HG02642 (cell line): Measurements from ENCODE around the gene HIPK2.

ENCODE experiments used
- ATAC-seq: cut with Tn5 transposase; IDR thresholded peaks from one replicate; pipeline ENCODE4 v1.9.1; 2021; ENCODE audit warnings: mild to moderate bottlenecking; ENCODE audit not compliant: unreplicated experiment, poor library complexity

Gene HIPK2

GRCh38 chr7:139658908-139659675, 118.7 kb downstream of the HIPK2 start:
- no peak for ATAC-seq

- no peak for ATAC-seq
Measured at GRCh38 chr7:139658296-139658695, 119.5 kb downstream of the HIPK2 start.

DNA sequence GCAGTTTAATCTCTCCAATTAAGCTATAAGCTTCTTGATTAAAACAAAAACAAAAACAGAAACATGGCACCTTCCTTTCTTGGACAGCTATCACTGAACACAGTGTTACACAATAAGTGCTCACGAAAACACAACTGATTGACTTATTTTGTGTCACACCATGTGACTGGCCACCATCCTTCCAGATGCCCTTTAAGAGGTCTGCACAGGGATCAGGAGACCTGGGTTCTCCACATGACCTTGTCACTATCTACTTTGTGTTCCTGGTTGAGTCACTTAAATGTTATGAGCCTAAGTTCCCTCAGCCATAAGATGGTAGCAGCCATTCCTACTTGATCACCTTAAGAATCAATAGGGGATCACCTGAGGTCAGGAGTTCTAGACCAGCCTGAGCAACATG, 120.1 kb downstream of the HIPK2 start:
- no peak for ATAC-seq

DNA sequence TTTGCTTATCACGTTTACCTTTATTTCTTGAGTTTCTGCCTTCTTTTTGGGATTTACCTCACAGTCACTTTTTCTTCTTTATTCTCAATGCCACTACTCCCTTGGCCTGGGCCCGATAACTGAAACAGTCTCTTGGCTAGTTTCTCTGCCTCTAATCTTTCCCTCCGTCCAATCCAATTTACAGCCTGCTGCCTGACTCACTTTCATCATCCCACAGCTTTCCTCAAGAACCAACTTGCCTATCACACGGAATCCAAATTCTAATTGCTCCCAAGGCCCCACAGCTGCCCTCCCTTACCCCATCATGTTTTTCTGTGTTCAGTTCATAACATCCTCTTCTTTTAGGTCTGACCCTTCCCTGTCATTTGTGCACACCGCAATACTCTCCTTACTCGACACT, 121.4 kb downstream of the HIPK2 start:
- no peak for ATAC-seq

DNA sequence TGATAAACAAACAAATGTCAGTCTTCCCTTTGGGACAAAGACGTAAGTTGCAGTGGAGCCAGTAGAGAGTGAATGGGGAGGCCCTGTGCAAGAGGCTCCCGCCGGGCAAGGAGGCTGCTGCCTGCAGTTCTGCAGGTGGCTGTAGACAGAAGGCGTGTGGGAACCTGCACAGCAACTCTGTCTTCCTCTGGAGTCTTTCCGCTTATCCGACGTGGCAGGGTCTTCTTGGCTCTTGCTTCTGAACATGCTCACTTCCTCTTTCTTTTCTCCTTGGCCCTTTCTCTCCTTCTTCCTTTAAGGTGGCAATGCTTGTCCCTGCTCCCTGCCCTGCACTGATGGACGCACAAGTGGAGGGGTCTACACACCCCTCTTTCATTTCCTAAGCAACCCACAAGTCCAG, 122.5 kb downstream of the HIPK2 start:
- ATAC-seq, result no peak

GRCh38 chr7:139654276-139655181, 123.3 kb downstream of the HIPK2 start:
- ATAC-seq, result no peak

DNA sequence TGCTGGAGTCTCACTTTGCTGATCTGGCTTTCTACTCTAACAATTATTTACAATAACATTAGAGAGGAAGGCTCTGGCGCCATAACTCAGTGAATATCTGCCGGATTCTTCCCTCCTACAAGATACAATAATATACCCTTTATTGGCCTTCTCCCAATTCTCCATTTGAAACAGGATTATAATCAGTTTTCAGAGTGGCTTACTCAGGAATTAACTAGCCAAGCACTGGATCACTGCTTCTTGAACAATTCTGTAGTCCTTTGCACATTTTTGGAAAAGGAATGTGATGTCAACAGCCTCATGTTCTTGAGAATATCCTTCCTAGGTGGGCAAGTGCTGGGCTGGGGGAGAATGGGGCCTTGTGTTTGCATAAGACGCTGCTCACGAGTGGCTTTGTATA, 125.9 kb downstream of the HIPK2 start:
- no peak for ATAC-seq

DNA sequence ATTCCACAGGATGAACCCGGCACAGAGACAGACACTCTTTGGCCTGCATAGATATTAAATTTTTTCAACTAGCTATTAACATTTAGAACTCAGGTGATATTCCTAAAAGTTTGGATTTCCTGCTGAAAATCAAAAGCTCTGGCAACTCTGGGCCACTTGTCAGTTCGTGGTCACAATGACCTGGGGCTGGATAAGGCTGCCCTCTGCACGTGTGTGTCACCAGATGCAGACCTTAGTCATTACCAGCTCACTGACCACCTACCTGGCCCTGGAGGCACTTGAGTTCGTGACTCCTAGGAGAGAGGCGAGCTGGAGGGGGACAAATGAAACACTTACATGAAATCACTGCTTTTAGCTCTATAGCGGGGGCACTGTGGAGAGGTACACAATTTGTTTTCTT, 126.5 kb downstream of the HIPK2 start:
- ATAC-seq, result no peak

- no peak for ATAC-seq
Measured at GRCh38 chr7:139650429-139651100, 127.2 kb downstream of the HIPK2 start.

GRCh38 chr7:139648941-139649425, 128.8 kb downstream of the HIPK2 start:
- peak; percentile 83 for ATAC-seq

- ATAC-seq, result no peak
Measured at GRCh38 chr7:139648391-139648861, 129.4 kb downstream of the HIPK2 start.

DNA sequence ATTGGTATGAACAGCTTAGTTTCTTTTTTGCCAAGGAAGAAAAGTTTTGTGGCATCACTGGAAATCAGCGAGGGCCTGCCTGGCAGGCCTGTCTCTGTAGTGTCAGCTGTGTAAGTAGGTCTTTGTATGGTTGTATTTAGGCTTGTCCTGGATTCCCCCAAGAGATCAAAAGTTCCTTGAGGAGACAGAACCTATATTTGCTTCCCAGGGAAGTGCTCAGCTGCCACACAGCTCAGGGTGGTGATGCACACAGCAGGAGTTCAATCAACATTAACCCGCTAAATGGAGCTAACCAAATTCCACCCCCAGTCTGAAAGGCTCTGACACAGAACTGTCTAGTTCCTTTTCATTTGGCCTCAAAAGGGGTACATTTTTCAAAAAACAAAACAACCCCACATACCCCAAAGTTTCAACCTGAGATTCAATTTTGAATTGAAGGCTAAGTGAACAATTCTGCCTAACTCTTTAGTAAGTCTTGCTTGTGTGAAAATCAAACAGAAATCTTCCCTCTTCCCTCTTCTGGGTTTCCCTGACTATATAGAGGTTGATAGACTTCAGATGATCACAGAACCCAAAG, 129.9 kb downstream of the HIPK2 start:
- no peak for ATAC-seq

- ATAC-seq, result no peak
Measured at GRCh38 chr7:139647085-139647484, 130.7 kb downstream of the HIPK2 start.

DNA sequence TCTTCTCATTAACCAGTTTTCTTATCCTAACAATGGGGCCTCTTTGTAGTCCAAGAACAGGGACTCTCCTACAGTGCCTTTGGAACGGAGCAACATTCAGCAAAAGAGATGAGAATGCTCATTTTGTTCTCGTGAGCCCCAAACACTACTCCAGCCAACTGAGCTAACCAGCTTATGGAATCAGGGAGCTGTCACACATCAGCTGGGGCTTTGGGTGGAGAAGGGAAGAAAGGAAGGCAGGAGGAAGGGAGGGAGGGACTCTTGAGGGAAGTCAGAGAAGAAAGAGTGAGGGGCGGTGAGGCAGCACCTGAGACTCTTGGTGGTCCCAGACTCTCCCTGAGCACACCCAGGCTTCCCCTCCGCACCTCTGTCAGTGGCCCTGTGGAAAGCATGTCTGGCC, 131.2 kb downstream of the HIPK2 start:
- no peak for ATAC-seq

DNA sequence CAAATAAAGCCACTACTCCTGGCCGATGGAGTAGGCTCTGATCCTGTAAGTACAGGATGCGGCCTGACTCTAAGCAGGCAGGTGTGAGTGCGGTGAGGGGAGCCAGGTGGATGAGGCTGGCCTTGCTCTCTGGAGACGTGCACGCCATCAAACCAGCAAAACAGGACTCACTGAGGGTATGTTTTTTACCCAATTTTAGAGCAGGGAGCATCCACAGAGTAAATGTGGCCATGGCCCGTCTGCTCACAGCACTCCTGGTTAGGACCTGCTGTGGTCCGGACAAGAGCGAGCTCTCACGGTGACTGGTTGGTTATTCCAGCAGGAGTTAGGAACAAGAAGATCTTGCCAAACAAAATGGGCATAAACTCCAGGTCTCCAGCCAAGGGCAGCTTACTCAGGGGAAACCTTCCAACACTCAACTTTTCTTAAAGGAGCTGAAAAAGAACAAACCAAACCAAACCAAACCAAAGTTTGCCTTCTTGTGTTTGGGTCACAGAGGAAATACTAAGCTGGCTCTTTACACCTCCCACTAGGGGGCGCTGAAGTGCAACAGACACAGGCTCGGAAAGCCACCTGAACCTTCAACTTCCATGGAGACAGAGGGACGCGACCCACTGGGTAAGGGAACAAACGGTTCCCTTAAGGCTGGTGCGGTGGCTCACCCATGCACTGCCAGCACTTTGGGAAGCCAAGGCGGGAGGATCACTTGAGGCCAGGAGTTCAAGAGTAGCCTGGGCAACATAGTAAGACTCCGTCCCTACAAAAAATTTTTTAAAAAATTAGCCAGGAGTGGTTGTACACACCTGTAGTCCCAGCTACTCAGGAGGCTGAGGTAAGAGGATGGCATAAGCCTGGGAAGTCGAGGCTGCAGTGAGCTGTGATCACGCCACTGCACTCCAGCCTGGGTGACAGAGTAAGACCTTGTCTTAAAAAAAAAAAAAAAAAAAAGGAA, 131.9 kb downstream of the HIPK2 start:
- no peak for ATAC-seq

DNA sequence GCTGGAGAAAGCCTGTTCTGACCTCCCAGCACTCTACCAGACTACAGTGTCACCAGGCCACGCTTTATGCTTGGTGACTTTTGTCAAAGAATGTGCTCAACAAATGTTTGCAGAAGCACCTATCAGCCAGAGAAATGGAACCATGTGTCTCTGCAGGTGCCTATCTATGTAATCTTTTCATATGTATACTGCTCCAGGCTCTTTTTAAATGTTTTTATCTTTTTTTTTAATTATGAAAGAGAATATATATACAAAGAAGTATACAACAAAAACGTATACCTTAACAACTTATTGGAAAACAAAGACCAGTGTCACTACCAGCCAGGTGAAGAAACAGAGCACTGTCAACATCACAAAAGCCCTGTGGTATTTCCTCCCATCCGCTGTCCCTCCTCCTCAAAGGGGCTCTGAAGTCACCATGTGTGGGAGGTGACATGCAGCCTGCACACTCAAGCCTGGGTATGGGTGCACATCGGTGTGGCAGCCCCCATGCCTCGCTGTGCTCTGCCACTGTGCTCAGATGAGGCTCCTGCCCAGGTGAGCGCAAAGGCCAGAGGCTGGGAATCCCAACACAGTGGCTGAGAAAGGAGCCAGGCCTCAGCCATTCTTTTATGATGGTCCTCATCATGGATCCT, 133.7 kb downstream of the HIPK2 start:
- ATAC-seq, result no peak

DNA sequence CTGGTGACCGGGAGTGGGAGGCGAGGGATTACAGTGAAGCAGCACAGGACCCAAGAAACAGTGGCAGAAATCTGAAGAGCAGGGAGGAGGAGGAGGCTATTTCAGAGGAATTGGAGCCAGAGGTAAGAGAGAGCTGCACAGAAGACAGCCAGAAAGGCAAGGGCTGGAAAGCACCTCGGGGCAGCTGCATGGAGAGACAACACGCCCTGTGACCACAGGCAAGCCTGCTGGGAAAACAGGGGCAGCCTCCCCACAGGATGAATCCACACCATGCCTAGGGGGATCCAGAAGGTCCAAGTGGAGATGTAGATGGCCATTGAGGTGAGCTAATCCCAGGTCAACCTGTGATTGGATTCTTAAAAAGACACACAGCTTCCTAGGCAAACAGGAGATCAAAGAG, 135.5 kb downstream of the HIPK2 start:
- ATAC-seq, result no peak

GRCh38 chr7:139641337-139641992, 136.3 kb downstream of the HIPK2 start:
- ATAC-seq, result no peak
